Iris pigment epithelial cell (primary cell): Measurements from ENCODE around the gene ASXL1.
"Not testable (repeated sequence)": the region's sequence is repeated elsewhere in the genome, so short reads cannot be mapped to it uniquely, and the experiment has no call there.

Source experiments
- DNase-seq: peaks from one replicate; pipeline ENCODE4 v3.0.0-alpha.2; 2011; ENCODE audit warnings: low read depth

ASXL1 gene

DNA sequence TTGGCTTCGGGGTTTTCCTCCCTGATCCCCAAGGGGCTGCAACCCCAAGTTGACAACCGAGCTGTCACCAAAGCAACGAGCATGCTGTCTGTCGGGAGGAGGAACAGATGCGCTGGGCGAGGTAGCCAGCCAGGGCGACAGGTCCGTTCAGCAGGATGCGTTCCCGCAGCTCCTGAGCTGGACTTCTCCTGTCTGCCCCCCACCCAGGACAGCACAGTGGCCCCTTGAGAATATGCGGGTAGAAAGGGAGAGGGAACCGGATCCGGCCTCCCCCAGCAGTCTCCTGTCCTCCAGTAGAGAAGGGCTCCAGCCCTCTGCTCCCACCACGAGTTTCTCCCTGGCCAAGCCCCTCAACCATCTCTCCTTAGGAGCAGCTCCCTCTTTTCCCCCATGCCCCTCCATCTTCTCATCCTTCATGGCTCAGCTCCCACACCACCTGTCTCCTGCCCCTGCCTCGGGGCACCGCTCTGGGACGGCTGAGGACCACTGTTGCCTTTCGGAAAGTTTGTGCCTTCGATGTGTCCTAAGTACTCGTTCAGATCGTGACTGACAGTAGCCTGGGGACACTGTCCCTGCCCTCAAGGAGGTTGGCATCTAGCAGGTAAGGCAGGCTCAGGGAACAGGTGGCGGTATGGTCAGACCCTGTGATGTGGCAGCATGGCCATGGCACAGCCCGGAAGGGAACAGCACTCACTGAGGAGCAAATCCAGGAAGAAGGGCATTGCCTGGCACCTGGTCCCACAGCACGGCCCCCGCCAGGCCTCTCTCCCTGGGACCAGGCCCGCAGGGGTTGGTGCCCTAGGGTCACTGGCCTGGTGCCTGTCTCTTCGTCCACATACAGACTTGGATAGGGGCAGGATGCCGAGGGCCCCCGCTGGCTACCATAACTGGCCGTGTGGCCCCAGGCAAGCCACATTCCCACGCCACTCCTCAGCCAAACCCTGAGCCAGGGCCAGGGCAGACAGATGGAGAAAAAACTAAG is 96.3 kb downstream of the ASXL1 start:
- DNase-seq: no peak

DNA sequence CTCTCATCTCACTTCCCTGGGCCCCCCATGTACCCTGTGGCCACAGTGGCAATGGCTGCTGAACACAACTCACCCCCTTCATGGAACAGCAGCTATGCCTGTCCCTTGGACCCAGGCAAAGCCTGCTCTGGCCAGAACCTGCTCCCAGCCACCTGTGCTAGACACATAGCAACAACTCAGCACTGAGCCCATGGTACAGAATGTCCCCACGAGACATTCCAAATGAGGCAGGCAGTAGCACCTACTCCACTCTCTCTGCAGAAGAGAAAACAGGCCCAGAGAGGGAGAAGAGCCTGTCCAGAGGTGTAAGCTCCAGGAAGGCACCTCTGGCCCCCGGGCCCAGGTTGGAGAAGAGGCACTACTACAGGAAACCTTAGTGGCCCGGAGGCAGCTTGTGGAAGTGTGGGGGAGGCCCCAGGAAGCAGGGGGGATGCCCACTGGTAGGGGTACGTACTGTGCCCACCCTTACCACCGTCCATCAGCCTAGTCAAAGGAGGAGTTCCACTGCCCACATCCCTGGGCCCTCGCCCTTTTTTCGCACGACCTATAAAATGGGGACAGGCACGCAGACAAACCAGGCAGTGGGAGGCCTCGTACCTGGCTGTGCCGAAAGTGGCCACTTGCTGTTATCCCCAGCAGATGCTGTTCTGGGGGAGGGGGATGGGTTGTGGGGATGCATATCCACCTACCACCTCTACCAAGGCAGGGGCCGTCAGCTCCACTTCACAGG is 97.2 kb downstream of the ASXL1 start:
- DNase-seq: no peak

- no peak for DNase-seq
Observed at GRCh38 chr20:32455901-32456701, 98.0 kb downstream of the ASXL1 start.

GRCh38 chr20:32456869-32457478 is 98.8 kb downstream of the ASXL1 start:
- DNase-seq: no peak

DNA sequence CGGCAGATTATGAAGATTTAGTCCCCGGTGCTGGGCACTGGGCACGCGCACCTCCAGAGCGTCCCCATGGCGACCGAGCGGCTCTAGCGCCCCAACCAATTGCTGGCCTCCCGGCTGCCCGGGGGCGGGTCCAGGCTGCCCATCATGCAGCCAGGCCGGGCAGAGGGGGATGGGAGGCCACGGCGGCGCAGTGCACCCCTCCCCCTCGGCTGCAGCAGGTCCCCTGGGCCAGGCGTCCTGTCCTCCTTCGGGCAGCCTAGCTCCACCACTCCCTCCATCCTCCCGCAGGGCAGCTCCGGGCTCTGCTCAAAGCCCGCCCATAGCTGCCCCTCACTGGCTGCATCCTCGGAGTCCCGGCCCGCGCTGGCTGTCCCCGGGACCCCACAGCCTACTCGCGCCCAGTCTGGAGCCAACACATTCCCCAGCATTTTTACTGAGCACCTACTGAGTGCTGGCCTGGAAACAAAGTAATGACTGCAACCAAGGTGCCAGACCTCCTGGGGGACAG is 99.4 kb downstream of the ASXL1 start:
- DNase-seq: peak; percentile 73

DNA sequence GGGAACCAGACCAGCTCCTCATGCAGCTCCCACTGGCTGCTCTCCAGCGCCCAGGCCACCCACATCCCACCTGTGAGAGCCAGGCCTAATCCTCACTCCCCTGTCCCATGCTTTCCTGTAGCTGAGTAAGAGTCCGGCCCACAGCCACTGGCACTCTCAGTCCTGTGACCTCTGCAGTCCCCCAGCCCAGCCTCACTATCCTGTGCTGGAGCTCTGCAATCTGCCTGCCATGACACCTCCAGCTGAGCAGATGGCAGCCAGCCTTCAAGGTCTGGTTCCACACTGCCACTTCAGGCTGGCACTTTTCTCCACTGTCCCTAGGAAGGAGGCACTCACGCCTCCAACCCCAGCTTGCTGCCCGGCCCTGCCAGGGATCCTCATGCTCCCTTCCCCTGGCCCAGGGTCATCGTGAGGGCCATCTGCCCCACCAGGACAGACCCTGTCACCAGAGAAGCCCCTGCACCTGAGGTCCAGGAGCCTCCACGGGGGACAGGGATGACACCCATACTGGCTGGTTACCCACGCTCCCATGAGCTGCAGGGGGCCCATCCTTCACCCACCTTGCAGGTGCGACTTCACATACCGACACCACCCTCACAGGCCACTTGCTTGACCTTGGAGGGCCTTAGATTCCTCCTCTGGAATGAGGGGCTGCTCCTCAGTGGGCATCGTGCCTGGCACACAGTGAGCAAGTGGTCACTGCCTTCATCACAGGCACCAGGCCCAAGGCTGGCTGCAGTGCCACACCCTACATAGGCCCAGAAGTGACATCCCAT is 100.1 kb downstream of the ASXL1 start:
- no peak for DNase-seq

GRCh38 chr20:32458837-32459220 is 100.7 kb downstream of the ASXL1 start:
- no peak for DNase-seq

DNA sequence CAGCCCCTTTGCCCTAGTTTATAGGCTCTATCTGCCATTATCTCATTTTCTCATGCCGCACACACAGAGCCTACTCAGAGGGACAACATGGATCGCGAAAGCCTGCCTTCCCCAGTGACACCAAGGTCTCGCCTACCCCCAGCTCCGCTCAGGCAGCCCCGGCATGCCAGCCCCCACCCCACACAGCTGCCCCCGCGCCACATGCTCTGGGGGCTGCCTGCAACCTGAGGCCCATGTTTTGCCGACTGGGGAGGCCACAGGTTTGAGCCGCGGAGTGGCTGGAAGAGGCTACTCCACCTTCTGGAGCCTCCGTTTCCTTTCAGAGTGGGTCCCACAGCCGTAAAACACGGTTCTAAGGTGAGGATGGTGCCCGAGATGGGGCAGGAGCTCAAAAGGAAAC is 102.1 kb downstream of the ASXL1 start:
- DNase-seq: no peak

GRCh38 chr20:32460683-32461320 is 102.7 kb downstream of the ASXL1 start:
- DNase-seq: no peak

GRCh38 chr20:32461836-32462600 is 103.9 kb downstream of the ASXL1 start:
- no peak for DNase-seq

DNA sequence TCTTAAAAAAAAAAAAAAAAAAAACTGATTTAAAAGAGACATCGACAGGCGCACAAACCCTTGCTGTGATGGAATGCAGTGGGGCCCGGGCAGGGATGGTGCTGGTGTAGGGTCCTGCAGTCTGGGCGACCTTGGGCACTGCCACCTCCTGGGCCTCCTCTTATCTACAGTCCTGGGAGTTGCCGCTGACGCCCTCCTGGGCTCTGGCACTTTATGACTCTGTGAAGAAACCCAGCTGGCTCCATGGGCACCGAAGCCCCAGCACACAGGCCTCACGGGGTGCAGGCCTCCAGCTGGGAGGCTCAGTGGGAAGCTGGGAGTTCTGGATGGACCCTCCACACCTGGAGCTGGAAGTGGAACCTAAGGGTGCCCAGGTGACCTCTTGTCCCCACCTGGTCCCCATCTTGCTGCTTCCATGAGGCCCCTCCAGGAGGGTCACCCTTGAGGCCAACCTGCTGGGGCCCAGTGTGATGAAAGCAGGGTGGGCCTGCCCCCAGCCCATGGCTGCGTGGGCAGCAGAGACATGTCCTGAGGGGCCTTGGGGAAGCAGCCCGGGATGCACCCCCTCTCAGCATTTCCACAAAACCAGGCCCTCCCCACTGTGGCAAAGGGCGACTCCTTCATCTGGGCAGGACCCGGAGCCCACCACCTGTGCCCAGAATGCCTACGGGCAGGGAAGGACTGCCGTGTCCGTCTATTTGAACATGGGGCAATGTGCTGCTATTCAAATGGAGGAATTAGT is 104.9 kb downstream of the ASXL1 start:
- no peak for DNase-seq

GRCh38 chr20:32463642-32464400 is 105.7 kb downstream of the ASXL1 start:
- DNase-seq: no peak

DNA sequence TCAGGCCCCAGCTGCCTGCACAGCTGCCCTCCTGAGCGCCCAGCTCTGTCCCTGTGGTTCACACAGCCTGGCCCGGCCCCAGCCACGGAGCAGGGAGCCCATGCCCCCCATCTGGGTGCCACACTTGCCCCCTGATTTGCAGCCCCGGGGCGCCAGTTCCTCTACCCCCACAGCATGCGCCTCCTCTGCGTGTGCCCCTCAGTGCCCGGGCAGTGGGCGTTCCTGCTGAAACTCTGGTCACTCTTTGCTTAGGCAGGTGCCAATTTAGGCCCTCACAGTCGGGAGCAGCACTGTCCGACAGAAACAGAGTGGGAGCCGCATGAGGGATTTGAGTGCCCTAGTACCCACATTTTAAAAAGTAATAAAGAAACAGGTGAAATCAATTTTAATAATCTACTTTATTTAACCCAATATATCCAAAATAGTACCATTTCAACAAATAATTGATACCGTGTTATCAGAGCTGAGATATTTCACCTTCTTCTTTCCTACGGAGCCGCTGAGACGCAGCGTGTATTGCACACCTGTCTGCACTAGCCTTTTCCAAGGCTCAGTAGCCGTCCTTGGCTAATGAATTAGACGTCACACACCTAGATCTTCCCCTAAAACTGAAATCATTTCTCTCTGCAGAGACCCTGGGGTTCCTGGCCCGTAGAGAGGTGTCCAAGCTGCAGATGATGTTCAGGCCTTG is 106.4 kb downstream of the ASXL1 start:
- DNase-seq: no peak

DNA sequence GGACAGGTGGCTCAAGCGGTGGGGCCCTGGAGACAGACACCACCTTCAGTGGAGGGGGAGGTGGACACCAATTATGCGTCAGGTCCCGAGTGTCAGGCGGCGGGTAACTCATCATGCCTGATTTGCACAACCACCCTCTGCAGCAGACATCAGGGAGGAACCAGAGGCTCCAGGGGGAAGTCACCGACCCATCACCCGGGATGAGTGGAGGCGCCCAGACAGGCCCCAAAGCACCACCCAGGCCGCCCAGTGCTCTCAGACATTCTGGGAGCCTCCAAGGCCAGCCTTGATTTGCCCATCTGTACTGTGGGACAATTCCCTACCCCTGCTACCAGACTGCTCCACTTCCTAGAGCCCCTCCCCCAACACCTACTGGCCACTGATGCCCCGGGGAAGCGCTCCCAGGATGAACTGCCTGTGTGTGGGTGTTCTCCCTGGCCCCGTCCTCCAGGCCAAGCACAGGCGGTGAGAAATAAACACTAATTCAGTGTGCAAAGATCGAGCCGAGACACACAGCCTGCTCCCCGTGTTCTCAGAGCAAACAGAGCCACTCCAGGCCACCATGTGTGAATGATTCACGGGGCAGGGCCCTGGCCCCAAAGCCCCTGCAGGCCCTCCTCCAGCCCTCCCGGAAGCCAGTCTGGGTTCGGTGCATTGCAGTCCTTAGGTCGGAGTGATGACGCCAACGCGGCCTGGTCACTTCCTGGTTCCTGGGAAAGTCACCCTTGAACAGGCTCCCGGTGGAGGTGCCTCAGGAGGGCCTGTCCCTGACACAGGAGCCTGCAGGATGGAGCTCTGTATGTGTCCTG is 107.2 kb downstream of the ASXL1 start:
- DNase-seq: peak; percentile 91

- not testable (repeated sequence) for DNase-seq
Observed at GRCh38 chr20:32465901-32466675, 108.0 kb downstream of the ASXL1 start.
